Activated CD4-positive, CD25-positive, alpha-beta regulatory T cell (primary cell): ENCODE results near the gene COPZ2.
"Not testable (repeated sequence)": the region's sequence is repeated elsewhere in the genome, so short reads cannot be mapped to it uniquely, and the experiment has no call there.

Source experiments
- DNase-seq, 4 experiments: peaks; one replicate each; lab custom pipeline; 2025; lab: John Stamatoyannopoulos, UW

Gene COPZ2

DNA sequence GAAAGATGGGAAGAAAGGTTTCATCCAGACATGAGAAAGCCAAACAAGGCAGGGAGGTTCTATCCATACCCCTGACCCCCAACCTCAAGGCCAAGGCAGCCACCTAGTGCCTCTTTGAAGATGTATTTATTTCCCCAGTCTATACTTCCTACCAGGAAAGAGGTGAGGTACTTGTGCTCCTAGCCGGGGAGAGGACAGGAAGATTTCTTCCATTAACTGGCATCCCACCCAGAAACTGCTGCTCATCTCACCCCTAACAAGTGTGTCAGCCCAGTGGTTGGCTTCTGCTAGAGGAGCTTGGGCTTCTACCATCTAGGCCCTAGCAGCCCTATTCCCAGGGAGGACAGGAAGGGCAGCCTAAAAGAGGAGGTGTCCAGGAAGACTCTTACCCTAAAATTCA, 8.9 kb downstream of the COPZ2 start:
- DNase-seq, result no peak

DNA sequence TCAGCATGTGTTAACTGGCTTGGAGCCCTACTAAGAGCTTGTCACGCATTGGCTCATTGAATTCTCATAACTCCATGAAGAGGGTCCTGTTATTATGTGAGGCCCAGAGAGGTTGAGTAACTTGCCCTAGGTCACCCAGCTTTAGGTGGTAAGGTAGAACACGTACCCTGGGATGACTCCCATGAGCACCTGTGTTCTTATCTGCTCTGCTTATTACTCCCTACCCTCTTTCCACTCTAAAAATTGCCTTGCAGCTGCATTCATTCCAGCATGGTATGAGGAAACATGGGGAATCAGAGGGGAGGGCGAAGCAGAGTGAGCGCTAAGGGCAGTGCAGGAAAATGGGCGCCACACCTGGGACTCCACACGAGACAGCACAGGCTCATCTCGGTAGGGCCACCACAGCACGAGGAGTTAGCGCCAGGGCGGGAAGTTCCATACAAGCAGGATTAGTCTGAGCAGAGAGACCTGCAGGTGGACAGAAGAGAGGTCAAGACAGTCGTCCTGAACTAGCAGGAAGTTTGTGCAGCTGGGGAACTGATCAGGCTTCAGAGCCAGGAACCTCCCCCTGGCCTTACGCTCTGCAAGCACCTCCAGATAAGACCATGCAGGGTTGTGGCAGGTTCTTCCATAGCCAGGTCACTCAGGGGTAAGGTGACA, 10.1 kb downstream of the COPZ2 start:
- no peak for DNase-seq

DNA sequence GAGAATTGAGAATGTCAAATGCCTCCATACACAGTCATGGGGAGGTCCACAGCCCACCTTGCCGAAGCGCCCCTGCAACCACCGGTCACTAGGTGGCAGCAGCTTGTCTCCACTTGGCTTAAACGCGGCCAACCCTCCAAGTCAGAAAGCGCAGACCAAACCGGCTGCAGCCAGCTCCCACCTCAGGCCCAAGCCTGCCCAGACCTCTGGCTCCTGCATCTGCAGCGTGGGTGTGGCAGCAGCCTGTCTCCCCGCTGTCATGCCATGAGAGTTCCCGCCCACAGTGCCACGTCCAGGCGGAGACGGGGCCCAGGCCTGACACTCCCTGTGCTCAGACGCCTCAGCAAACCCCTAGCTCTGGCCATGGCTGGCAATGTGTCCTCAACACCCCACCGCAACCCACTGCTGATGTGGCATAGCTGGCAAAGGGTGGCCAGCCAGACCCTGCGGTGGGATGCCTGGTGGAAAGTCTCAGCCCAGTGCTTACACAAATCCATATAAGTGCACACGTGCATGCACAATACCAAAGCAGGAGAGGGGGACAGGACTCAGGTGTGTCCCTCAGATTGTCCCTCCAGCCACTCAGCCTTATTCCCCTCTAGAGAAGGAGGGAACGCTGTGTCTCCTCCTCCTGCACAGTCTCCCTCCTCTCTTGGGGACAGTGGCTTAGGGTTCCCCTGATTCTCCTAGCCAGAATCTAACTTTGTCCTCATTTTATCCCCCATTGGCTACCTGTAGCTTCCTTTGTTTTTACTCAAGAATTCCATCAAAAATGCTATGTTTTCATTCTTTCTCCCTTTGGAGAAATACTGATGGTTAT, 10.9 kb downstream of the COPZ2 start:
- DNase-seq, result peak; percentile 39 to 61 (median 52)

DNA sequence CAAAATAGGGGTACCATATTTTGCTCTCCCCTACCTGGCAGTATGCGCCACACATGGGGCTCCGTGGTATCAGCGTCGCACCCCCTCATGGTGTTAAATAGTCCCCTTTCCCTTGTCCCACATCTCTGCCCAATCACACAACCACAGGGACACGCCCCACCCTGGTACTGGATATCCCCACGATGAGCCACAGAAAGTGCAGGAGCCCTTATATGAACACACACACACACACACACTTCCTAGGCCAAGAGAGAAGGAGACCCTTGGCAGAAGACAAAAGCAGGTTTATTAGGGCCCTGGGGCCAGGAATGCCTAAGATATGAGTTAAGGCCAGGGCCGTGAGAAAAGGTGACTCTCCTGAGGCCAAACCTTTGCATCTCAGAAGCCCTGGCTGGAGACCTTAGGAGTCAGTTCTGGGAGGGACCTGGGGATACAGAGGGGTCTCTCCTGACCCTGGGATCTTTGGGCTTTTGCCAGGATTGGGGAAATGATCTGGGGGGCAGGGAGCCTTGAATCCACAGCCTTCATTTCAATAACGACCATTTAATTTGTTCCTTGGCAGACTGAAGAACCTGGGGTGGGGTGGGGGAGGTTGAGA, 11.6 kb downstream of the COPZ2 start:
- no peak for DNase-seq

DNA sequence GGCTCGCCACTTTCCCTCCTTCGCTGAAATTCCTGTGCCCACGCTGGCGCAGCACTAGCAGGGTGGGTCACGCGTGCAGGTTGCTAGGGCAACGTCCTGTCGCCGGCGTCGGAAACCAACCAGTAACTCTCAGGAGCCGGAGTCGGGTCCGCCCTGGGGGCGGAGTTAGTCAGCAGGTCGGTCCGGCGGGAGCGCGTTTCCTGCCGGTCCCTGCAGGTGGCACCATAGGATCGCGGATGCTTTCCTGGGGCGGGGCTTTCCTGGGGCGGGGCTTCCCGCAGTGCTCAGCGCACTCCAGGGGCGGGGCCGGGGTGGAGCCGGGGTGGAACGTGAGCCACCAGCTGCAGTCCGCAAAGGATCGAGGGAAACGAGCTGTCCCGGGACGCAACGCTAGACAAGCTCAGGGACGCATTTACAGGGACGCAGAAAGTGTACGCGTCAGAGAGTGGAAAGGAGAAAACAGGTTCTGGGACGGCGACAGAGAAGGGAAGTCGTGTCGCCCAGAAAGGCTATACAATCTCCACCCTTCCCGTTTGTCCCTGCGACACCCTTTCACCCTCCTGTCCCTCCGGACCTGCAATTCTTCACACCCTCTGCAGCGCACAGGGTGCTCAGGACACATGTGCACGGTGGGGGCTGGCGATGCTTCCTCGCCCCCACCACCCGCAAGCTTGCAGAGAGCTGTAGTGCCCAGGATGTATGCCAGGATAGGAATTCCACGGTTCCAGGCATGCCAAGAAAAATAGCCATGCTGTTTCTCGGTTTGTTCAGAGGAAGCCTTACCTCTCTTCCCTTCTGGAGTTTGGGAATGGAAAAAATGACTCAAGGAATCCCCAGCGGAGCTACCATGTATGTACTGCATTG, 12.3 kb downstream of the COPZ2 start:
- peak; percentile 95 to 97 (median 97) for DNase-seq

DNA sequence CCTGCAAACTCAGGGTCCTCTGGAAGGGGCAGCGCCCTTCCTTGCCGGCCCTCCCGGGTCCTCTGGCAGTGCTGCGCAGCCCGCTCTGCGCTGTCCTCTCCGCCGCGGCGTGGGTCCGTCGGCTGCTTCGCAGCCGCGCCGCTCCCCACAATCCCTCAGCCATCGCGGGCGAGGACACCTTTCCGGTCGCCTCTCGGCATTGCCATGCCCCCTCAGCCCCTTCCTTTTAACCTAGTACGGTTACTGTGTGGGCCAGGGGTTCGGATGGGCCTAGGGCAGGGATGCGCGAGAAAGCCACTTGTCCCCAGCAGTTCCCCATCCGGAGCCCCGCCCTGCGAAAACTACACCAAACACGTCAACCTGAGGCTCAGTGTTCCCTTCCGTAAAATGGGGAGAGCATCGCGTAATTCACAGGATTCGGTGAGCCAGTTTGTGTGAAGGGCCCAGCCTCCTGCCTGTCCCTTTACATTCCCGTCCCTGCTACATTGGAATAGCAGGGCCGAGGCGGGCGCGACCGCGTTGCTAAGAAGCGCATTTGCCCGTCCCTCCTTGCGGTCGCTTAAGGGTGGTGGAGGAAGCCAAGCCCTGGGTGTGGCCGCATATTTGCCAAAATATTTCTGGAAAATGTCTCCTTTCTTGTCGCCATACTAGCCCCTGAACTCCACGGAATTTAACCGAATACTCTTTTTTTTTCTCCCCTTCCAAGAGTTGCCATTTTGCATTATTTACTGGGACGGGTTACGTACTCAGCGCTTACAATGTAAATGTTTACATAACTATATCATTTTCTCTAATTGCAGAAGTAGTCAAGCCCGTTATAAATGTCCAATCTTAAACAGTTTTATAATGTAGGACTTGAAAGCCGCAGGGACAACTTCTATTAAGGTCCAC, 13.2 kb downstream of the COPZ2 start:
- peak in 2 of 4 experiments; percentile 13 to 22 for DNase-seq

DNA sequence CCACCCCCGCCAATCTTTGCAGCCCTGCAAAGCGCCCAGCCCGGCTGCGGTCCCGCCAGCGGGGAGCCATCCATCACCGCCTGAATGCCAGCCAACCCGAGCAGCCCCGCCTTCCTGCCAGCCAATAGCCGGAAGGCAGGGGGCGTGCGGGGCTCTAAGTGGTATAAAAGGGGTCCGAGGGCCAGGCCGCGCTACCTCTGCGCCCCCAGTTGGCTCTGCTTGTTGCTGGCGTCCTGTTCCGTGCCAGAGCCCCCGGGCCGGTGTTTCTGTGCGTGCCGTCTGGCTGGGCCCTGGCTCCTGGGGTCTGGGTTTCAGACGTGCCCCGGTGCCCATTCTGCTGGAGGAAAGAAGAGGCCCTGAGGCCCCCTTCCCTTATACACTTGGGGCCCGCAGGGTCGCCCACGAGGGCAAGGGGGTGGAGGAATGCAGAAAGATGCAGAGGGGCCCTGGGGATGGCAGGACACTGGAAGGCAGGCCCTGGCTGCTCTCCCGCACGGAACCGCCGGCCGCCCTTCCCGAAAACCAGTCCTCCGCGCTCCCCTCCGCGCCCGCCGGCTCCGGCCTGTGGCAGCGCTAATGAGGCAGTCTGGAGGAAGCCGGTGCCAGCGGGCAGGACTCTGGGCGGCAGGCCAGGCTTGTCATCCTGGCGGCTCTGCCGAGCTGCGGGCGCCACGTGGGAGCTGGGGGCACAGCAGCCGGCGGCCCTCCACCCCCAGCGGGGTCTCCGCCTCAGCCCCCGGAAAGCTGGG, 14.0 kb downstream of the COPZ2 start:
- peak in 1 of 4 experiments; percentile 17 for DNase-seq

DNA sequence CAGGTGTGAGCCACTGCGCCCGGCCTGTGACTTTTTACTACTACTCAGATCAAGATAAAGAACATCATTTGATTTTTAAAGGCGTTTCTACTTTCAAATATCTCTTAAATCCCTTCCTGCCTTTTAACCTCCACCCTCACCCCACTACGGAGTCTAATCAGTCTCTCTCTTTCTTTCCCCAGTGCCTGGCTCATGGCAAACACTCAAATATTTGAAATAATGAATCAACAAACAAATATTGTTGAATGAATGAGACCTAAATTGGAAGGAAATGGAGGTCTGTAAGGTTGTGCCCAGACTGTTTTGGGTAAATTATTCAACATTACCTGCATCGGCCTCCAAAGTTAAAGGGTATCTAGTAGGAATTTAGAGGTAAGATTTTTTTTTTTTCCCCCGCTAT, 14.7 kb downstream of the COPZ2 start:
- DNase-seq, result no peak

DNA sequence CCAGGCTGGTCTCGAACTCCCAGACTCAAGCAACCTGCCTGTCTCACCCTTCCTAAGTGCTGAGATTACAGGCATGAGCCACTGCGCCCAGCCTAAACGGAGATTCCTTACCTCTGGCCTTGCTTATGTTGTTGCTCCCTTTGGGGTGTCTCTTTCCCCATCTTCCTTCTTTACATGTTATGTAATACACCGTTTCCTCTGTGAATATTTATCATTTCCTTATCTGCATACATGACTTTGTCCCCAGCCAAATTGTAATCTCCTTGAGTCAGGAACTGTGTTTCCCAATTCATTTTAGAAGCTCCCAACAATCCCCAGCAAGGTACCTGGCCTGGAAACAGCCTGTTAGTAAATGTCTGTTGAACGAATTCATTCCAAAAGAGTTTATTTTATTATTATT, 15.7 kb downstream of the COPZ2 start:
- no peak for DNase-seq

DNA sequence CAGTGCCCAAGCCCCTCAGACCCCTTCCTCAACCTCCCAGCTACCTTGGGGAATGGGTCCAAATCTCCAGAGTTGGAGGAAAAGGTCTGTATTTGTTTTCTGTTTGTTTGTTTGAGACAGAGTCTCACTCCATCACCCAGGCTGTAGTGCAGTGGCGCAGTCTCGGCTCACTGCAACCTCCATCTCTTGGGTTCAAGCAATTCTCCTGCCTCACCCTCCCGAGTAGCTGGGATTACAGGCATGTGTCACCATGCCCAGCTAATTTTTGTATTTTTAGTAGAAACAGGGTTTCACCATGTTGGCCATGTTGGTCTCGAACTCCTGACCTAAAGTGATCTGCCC, 19.8 kb downstream of the COPZ2 start:
- DNase-seq, result not testable (repeated sequence)

DNA sequence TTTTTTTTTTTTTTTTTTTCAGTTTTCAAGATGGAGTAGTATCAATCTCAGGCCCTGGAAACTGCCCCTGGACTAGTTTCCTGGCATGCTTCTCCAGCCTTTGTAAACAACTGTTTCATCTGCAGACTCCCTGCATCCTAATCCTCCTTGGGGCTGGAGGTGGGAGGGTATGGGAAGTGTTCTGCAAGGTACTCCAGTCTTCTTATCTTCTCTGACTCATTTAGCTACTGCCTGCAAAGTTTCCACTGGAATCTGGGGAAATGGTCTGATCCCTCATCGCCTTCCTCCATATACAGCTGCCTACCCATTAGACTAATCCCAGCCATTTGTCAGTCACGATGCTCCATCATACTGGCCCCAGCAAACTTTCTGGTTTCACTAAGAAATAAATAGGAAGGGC, 21.5 kb downstream of the COPZ2 start:
- DNase-seq, result no peak

DNA sequence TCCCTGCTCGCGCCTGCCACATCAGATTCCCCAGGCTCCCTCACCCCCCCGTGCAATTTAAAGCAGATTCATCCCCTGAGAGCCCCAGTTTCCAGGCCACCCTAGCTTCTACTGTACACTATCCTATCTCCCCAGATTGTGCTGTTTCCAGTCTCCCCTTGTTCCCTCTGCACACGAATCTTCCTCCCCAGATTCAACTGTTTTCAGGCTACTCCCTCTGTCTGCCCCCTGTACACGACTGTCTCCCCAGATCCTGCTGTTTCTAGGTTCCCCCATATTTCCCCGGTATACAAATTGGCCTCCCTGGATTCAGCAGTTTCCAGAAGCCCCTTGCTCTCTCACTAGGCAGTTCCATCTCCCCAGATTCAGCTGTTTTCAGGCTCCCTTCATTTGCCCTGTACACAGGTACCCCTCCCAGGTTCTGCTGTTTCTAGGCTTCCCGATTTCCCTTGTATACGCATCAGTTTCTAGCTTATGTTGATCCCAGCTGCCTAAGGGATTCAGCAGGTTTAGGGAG, 22.9 kb downstream of the COPZ2 start:
- DNase-seq, result no peak

DNA sequence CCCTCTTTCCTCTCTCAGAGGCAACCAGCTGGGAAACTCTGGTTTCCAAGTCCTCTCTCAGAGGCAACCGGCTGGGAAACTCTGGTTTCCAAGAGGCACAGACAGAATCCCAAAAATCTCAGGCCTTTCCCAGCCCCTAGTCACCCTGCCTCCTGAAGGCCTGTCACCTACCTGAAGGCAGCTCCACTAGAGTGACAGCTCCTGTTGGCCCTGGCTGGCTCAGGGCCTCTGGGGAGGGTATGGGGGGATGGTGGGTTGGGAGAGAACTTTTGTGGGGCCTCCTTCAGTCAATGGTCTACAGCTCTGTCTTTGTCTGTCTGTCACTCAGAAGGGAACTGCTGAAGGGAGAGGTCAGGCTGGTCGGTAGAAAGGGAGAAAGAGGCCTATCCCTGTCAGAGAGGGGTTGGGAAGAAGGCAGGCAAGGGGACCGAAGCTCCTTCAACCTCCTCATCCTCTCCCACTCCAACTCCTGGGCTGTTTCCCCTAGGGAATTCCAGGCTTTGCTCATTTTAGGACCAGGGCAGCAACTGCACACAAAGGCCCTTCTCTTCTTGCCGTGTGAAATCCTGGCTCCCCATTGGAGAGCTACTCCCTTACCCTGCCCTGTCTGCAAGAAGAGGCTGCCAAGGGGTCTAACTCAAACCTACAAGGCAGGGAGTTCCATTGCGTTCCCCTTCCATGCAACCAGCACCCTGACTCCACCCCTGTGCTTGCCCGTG, 23.6 kb downstream of the COPZ2 start:
- DNase-seq, result no peak

DNA sequence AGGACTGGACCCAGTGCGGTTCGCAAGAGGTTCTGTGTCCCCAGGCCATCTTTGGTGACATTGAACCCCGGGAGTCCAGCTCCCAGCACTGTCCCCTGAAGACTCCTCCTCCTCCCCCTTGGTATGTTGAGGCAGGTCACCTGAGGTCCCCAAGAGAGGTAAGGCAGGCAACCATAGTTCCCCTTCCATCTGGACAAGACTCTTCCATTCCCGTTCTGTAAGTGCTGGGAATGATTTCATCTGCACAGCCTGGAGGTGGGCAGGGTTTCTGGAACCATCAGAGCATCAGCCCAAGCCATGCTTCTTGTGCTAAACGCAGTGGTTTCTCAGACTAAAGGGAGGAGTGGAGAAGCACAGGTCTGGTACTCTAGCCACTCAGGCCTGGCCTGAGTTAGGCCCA, 24.9 kb downstream of the COPZ2 start:
- no peak for DNase-seq

DNA sequence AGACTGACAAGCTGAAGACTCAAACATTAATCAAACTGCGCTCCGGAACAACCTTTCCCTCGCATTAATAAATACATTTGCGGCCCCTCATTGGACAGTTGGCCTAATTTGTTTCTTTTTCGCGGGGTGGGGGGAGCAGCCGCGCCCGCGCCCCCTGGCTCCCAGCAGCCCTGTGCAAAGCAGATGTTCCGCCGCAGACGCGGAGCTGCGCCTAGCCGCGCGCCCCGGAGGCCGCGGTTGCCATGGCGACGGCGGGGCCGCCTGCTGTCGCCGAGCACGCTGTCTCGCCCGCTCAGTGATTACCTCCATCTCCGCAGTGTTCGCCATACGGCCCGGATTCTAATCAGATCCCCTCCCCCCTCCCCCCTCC, 25.5 kb downstream of the COPZ2 start:
- peak in 2 of 4 experiments; percentile 46 to 47 for DNase-seq

DNA sequence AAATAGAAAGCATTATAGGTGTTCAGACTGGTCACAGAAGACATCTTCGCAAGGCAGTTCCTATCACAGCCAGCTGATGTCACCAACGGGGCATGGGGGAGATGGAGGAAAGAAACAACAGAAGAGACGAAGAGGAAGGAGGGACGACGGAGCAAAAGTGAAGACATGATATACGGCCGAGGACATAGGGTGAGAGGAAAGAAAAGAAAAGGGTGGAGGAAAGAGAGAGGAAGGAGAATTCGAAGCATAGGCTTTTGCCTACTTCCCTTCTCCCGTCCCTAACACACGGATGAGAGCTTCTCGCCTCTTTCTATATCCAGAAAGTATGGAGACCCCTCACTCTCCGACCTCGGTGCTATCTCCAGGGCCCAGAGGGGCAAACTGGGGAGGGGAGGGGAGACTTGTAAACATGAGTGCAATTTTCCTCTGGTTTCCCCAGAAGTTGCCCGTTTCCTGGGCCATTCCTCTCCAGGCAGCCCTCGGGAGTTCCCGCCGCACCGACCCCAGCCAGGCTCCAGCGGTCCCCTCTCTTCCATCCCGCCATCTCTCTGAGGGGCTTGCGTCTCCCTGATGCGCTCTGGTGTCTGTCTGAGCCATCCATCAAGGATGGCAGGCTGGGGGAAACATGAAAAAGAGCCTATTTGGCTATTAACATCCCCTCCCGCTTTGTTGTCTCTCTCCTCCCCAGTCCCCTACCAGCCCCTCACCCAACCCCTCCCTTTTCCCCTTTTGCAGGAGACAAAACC, 26.0 kb downstream of the COPZ2 start:
- peak in 1 of 4 experiments; percentile 4 for DNase-seq

DNA sequence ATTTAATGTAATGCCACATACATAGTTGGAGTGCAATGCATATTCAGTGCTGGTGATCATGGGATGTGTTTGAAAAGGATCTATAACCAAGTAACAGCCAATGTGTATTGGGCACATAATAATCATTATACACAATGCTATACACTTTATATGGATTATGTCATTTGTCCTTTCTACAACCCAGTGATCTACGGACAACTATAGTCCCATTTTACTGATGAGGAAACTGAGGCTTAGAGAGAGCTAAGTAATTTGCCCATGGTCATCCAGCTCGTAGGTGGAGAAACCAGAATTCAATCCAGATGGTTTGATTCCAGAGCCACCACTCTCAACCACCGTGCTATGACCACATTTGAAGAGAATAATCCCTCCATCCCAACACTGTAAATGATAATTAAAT, 27.4 kb downstream of the COPZ2 start:
- no peak for DNase-seq

DNA sequence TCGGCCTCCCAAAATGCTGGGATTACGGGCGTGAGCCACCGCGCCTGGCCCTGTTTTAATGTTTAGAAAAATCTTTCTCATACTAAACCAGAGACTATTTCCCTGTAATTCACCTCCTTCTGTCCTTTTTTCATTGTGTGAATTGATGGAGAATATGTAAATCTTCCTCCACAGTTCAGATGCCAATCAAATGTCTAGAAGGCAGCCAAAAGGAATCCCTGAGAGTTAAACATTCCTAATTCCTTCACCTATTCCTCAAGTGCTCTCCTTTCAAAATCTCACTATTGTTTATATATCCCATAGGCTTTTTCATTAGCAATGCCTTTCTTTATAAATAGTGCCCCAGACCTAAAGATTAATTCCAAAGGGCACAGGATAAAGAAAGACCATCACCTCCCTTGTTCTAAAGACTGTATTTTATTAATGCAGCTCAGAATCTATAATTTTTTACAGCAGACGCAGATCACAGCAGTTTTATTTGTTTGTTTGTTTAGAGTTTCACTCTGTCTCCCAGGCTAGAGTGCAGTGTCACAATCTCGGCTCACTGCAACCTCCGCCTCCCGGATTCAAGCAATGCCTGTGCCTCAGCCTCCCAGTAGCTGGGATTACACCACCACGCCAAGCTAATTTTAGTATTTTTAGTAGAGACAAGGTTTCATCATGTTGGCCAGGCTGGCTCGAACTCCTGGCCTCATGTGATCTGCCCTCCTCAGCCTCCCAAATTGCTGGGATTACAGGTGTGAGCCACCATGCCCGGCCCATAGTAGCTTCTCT, 30.5 kb downstream of the COPZ2 start:
- no peak for DNase-seq
